AG04449 (cell line): ENCODE results near the gene MRRF.
A peak's percentile ranks its signal among the peaks of the same experiment; 100 is the strongest.

Source experiments
- CTCF ChIA-PET: fragments of 350-600 bp; formaldehyde crosslinking; extraction: SDS; loops from one replicate; lab custom pipeline; 2021; ENCODE audit warnings: antibody characterized with exemption; lab: Yijun Ruan, JAX
- POLR2A ChIA-PET: fragments of 400-600, 350-600 bp; formaldehyde crosslinking; extraction: SDS; loops from one replicate; lab custom pipeline; 2020; ENCODE audit warnings: antibody characterized with exemption, inconsistent platforms; lab: Yijun Ruan, JAX
- DNase-seq: peaks from one replicate; pipeline ENCODE4 v3.0.0-alpha.2; 2010; ENCODE audit warnings: low read depth, low spot score
- H3K4me3 ChIP-seq: 2 replicates; pipeline ENCODE4 v1.5.1; 2011; ENCODE audit warnings: low read depth, mild to moderate bottlenecking, control low read depth, low read length
- CTCF ChIP-seq: IDR thresholded peaks from one replicate; pipeline ENCODE4 v1.5.1; 2011; ENCODE audit warnings: mild to moderate bottlenecking, moderate library complexity, low read length, control low read depth, inconsistent platforms; ENCODE audit not compliant: insufficient read depth; ENCODE audit errors: missing control alignments

MRRF gene

GRCh38 chr9:122377241-122378164 lies 112.8 kb downstream of the MRRF start:
- DNase-seq: no peak
- no peak for TF ChIP-seq CTCF
- CTCF ChIA-PET: interaction anchor here (0.5 to 3.8 kb wide), 5 partner anchors 18 to 427 kb away, joined by 3 to 19 read pairs (median 5); no protein-coding TSS in a partner anchor
- H3K4me3 ChIP-seq: no peak overlapping the region
- POLR2A ChIA-PET: no interaction called here

- H3K4me3 ChIP-seq: no peak overlapping the region
- ChIA-PET CTCF (interaction anchor here (1.6 to 2.0 kb wide), 2 partner anchors 17 to 28 kb away, joined by 5 read pairs; no protein-coding TSS in a partner anchor), POLR2A (no interaction called here)
- TF ChIP-seq CTCF: no peak
- DNase-seq: no peak
These were observed 113.6 kb downstream of the MRRF start for GRCh38 chr9:122378236-122378635.

- DNase-seq: no peak
- ChIA-PET CTCF (interaction anchor here (0.7 to 1.6 kb wide), 4 partner anchors 10 to 77 kb away, joined by 3 to 5 read pairs (median 3); no protein-coding TSS in a partner anchor), POLR2A (no interaction called here)
- TF ChIP-seq CTCF: peak; percentile 11
- no peak overlapping the region for H3K4me3 ChIP-seq
These were observed 114.7 kb downstream of the MRRF start for GRCh38 chr9:122379340-122379739.

GRCh38 chr9:122380293-122380692 lies 115.6 kb downstream of the MRRF start:
- POLR2A ChIA-PET: no interaction called here
- H3K4me3 ChIP-seq: no peak overlapping the region
- no peak for DNase-seq
- CTCF ChIA-PET: interaction anchor here (1.6 kb wide), 1 partner anchor 74 kb away, joined by 3 read pairs; no protein-coding TSS in a partner anchor
- TF ChIP-seq CTCF: no peak
